ENCODE measurements around the gene ZNF394.

DNA sequence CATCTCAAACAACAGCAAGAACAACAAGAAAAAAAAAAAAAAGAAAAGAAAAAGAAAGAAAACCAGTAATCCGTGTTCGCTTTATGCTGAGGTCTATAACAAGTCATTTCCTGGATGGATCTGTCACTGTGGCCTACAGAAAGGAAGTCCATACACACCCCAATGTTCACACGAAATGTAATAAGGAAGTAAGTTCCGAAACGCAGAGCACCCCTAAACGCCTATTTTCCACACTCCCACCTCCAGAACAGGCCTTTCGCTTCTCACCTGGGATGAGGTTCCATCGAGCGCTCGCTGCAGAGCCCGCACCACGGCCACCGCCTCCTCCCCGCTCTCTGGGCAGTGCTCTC lies 735 bp downstream of the ZNF394 start:
- TF ChIP-seq POLR2AphosphoS5 (IDR thresholded peaks at IDR 0.05; ENCODE audit: low read depth, low read length): no peak
- TF ChIP-seq CTCF (IDR thresholded peaks at IDR 0.05): no peak
- no peak for TF ChIP-seq TCF7L2 (IDR thresholded peaks at IDR 0.05; ENCODE audit: low read depth, low read length)

Data from Panc1 (cell line).